K562 (cell line): ENCODE measurements around the gene VSTM1. TPM values are rescaled to one million over a fixed set of nuclear protein-coding genes. Genes with fewer than 3 reads are reported as not detected.
A peak's percentile ranks its signal among the peaks of the same experiment; 100 is the strongest.
"Not testable (repeated sequence)": the region's sequence is repeated elsewhere in the genome, so short reads cannot be mapped to it uniquely, and the experiment has no call there.

ENCODE experiments used
- ATAC-seq: fragments of 200-7000 bp; cut with Tn5 transposase; 3 replicates; pipeline ENCODE4 v1.9.1; 2020; ENCODE audit warnings: moderate library complexity
- BruUV-seq: library from RNA; stranded (reverse); fragments of 400-500 nt; replicated peaks from 2 replicates; lab custom pipeline; 2021; lab: Mats Ljungman, UMichigan
- CTCF ChIA-PET: fragments of 300-600 bp; formaldehyde crosslinking; extraction: SDS; loops from one replicate; lab custom pipeline; 2021; ENCODE audit warnings: low intra/inter-chr PET ratio; lab: Yijun Ruan, JAX
- POLR2A ChIA-PET: fragments of 300-600, 350-650 bp; sonication (Branson Sonifier 250); formaldehyde crosslinking; extraction: SDS; loops from one replicate; lab custom pipeline; 2021; ENCODE audit warnings: antibody characterized with exemption, inconsistent platforms; lab: Yijun Ruan, JAX
- DNase-seq, 4 experiments: peaks; one replicate each; pipeline versions ENCODE4 v3.0.0 to v3.0.0-alpha.2; 2011 to 2018; ENCODE audit warnings: low spot score in 3 of 4, mixed read lengths in 3 of 4; ENCODE audit errors: extremely low read depth in 1 of 4
- FAIRE-seq: peaks from 2 replicates; lab custom pipeline; 2011; peaks lifted over from hg19 to GRCh38; lab: Jason Lieb, UNC
- H2AFZ ChIP-seq: 2 replicates; pipeline ENCODE4 v1.6.0; 2011; ENCODE audit warnings: low read depth, low read length, control low read depth, inconsistent platforms
- H3K27ac ChIP-seq: fragments of 200-600 bp; 3 replicates; pipeline ENCODE4 v1.8.0; 2011; ENCODE audit warnings: low read depth, mild to moderate bottlenecking, control low read depth, inconsistent platforms, low read length, moderate library complexity, mixed read lengths; ENCODE audit errors: extremely low read depth
- H3K27me3 ChIP-seq, 2 experiments: fragments of 300-600 bp in 1 of 2; 2 replicates in 1 of 2; 3 replicates in 1 of 2; pipeline versions ENCODE4 v1.6.0 to v1.8.0; 2011; ENCODE audit warnings: inconsistent platforms in 2 of 2, low read length in 2 of 2, mild to moderate bottlenecking in 1 of 2, mixed read lengths in 1 of 2, moderate library complexity in 1 of 2; ENCODE audit not compliant: control insufficient read depth in 2 of 2, insufficient read depth in 2 of 2
- H3K36me3 ChIP-seq: fragments of 300-600 bp; 3 replicates; pipeline ENCODE4 v1.8.0; 2011; ENCODE audit warnings: mild to moderate bottlenecking, low read length, inconsistent platforms; ENCODE audit not compliant: control insufficient read depth, insufficient read depth
- H3K4me1 ChIP-seq, 2 experiments: fragments of 200-600 bp in 1 of 2; replicated peaks in 1 of 2; 2 replicates in 1 of 2; 3 replicates in 1 of 2; pipeline versions ENCODE4 v1.5.1 to v1.8.0; 2011; ENCODE audit warnings: inconsistent platforms in 2 of 2, low read length in 2 of 2, mild to moderate bottlenecking in 1 of 2, mixed read lengths in 1 of 2, moderate library complexity in 1 of 2; ENCODE audit not compliant: control insufficient read depth in 2 of 2, insufficient read depth in 2 of 2
- H3K4me2 ChIP-seq: 2 replicates; pipeline ENCODE4 v1.6.1; 2011; ENCODE audit warnings: low read length, control low read depth, inconsistent platforms, mixed read lengths; ENCODE audit not compliant: insufficient read depth
- H3K4me3 ChIP-seq: fragments of 200-600 bp; sonication (generic), shearing (Covaris generic); 2 replicates; pipeline ENCODE4 v1.5.1; 2016; ENCODE audit warnings: control low read depth, inconsistent platforms
- H3K79me2 ChIP-seq: fragments of 200-600 bp; 3 replicates; pipeline ENCODE4 v1.8.0; 2011; ENCODE audit warnings: low read length, inconsistent platforms; ENCODE audit not compliant: control insufficient read depth, insufficient read depth
- H3K9ac ChIP-seq, 2 experiments: 2 replicates each; pipeline versions ENCODE4 v1.6.0 to v1.6.1; 2011; ENCODE audit warnings: low read depth in 2 of 2, low read length in 2 of 2, control low read depth in 1 of 2, inconsistent platforms in 1 of 2, mild to moderate bottlenecking in 1 of 2, mixed read lengths in 1 of 2; ENCODE audit not compliant: insufficient read depth in 1 of 2
- H3K9me1 ChIP-seq: one replicate; pipeline ENCODE4 v1.6.0; 2011; ENCODE audit warnings: inconsistent platforms, mild to moderate bottlenecking, low read length, moderate library complexity; ENCODE audit not compliant: control insufficient read depth, insufficient read depth
- H3K9me3 ChIP-seq: replicated peaks from 2 replicates; pipeline ENCODE4 v1.5.1; 2011; ENCODE audit warnings: low read depth, low read length, inconsistent platforms; ENCODE audit not compliant: control insufficient read depth, insufficient read depth
- H4K20me1 ChIP-seq: replicated peaks from 2 replicates; pipeline ENCODE4 v1.6.1; 2011; ENCODE audit warnings: low read length, inconsistent platforms, mixed read lengths; ENCODE audit not compliant: control insufficient read depth, insufficient read depth
- CTBP1 ChIP-seq: fragments of 450-650 bp; IDR thresholded peaks from 2 replicates; pipeline ENCODE4 v1.6.1; 2016; ENCODE audit warnings: borderline replicate concordance
- EP300 ChIP-seq: IDR thresholded peaks from 2 replicates; pipeline ENCODE4 v1.6.1; 2012; ENCODE audit warnings: low read length, improper control_type of control experiment
- ETV6 ChIP-seq, 3 experiments: fragments of 150-350 bp in 1 of 3; sonication (generic) in 1 of 3; formaldehyde crosslinking in 1 of 3; IDR thresholded peaks; 2 replicates each; pipeline versions ENCODE4 v1.6.1 to v1.8.0; 2014 to 2022; ENCODE audit warnings: borderline replicate concordance in 2 of 3, low read depth in 2 of 3, antibody characterized with exemption in 1 of 3, low read length in 1 of 3, mild to moderate bottlenecking in 1 of 3, missing genetic modification reagents in 1 of 3
- GATAD2A ChIP-seq: fragments of 450-650 bp; IDR thresholded peaks from 2 replicates; pipeline ENCODE4 v1.6.1; 2017
- JUN ChIP-seq, 2 experiments: sonication (generic) in 1 of 2; formaldehyde crosslinking in 1 of 2; IDR thresholded peaks; 2 replicates each; pipeline versions ENCODE4 v1.6.1 to v1.8.0; 2012 to 2022; ENCODE audit warnings: borderline replicate concordance in 2 of 2, mild to moderate bottlenecking in 2 of 2, improper control_type of control experiment in 1 of 2, low read depth in 1 of 2, low read length in 1 of 2, missing genetic modification reagents in 1 of 2
- L3MBTL2 ChIP-seq: fragments of 450-650 bp; IDR thresholded peaks from 2 replicates; pipeline ENCODE4 v1.6.1; 2016; ENCODE audit warnings: mild to moderate bottlenecking, moderate library complexity
- OTX1 ChIP-seq: fragments of 450-650 bp; formaldehyde crosslinking; IDR thresholded peaks from 2 replicates; pipeline ENCODE4 v1.4.0; 2022; ENCODE audit warnings: mild to moderate bottlenecking
- RFX1 ChIP-seq: fragments of 450-650 bp; IDR thresholded peaks from 2 replicates; pipeline ENCODE4 v1.6.1; 2016; ENCODE audit warnings: mild to moderate bottlenecking, moderate library complexity
- TGIF2 ChIP-seq: sonication (generic); formaldehyde crosslinking; IDR thresholded peaks from 2 replicates; pipeline ENCODE4 v1.8.1; 2022; ENCODE audit warnings: mild to moderate bottlenecking, missing genetic modification reagents, moderate library complexity
- WGBS: fragments of 100-300 bp; shearing (Covaris generic); methylation state at CpG from one replicate; pipeline ENCODE4 v1.1.6; 2016; ENCODE audit warnings: low coverage, mixed read lengths; ENCODE audit not compliant: insufficient coverage; ENCODE audit errors: missing lambda C conversion rate; 5-methylcytosine and 5-hydroxymethylcytosine counted together
- in situ Hi-C: fragments of 300-500 bp; cut with MboI; formaldehyde crosslinking; loops from 4 replicates; pipeline ENCODE4 v1.15.0; 2018; ENCODE audit warnings: inconsistent platforms, mixed read lengths
- intact Hi-C: fragments of 100-400 bp; cut with micrococcal nuclease; formaldehyde crosslinking; loops from 2 replicates; pipeline ENCODE4 v1.14.2; 2022
- polyA plus RNA-seq, 8 experiments: library from polyadenylated mRNA; depleted of rRNA in 4 of 8; stranded (reverse) in 5 of 8; unstranded in 3 of 8; fragments of >200 nt; fragmentation: Nextera tagmentation in 2 of 8; fragmentation: Illumina TruSeq in 1 of 8; extraction: Ambion mirVana in 2 of 8; extraction: Trizol in 1 of 8; gene quantifications; 2 replicates each; pipeline versions ENCODE4 v1.2.1 to v1.2.3, GENCODE V29; 2011 to 2014; ENCODE audit warnings: inconsistent platforms in 1 of 8, missing spikeins in 1 of 8
- total RNA-seq, 7 experiments: library from RNA; depleted of rRNA in 6 of 7; stranded (reverse); fragments of >200 nt in 6 of 7; fragmentation: Illumina TruSeq in 2 of 7; extraction: Trizol in 2 of 7; gene quantifications; 2 replicates each; pipeline versions ENCODE4 v1.2.1 to v1.2.3, GENCODE V29; 2011 to 2021; ENCODE audit warnings: low replicate concordance in 1 of 7
- TF ChIP-seq, protein P1 (sequence below), 2 experiments: fragments of 450-650 bp in 1 of 2; IDR thresholded peaks; 2 replicates each; pipeline ENCODE4 v1.6.1; 2011 to 2017; ENCODE audit warnings: low read depth in 2 of 2, antibody characterized with exemption in 1 of 2, borderline replicate concordance in 1 of 2, low read length in 1 of 2, mild to moderate bottlenecking in 1 of 2, mixed read lengths in 1 of 2; ENCODE audit not compliant: control insufficient read depth in 1 of 2
- TF ChIP-seq, protein P2 (sequence below): sonication (generic); formaldehyde crosslinking; IDR thresholded peaks from 2 replicates; pipeline ENCODE4 v1.9.0; 2022; ENCODE audit warnings: mild to moderate bottlenecking, missing genetic modification reagents
- TF ChIP-seq, protein P3 (sequence below): sonication (generic); formaldehyde crosslinking; IDR thresholded peaks from 2 replicates; pipeline ENCODE4 v1.8.1; 2022; ENCODE audit warnings: missing genetic modification reagents

The VSTM1 gene
- total and polyA plus RNA-seq, 9 of the 15 experiments (the other 6 are each of a cell fraction or from before 2014, with no cell fraction given): not detected

DNA sequence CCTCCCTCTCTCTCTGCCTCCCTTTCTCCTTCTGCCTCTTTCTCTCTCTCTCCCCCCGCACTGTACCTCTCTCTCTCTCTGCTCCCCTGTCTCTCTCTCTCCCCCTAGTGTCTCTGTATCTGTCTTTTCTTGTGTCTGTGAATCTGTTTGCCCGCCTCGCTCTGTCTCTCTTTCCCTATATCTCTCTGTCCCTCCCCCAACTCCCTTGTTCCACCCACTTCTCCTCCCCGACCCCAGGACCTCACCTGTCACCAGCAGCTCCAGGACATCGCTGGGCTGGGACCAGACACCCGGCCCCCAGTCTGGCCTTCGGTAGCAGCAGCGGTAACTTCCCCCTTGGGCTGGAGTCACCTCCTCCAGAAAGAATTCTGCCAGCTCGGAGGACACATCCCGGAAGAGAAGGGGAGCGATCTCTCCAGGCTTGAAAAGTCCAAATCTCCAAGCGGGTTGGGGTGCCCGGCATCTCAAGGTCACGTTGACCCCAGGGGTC, 33.0 kb upstream of the VSTM1 start (continued):
- TF ChIP-seq OTX1 (CRISPR knock-in tag) (peak; percentile 66; the same call in 1 of the 2 replicates), RFX1 (no peak), EP300 (no peak)
- TF ChIP-seq, protein P1, sequence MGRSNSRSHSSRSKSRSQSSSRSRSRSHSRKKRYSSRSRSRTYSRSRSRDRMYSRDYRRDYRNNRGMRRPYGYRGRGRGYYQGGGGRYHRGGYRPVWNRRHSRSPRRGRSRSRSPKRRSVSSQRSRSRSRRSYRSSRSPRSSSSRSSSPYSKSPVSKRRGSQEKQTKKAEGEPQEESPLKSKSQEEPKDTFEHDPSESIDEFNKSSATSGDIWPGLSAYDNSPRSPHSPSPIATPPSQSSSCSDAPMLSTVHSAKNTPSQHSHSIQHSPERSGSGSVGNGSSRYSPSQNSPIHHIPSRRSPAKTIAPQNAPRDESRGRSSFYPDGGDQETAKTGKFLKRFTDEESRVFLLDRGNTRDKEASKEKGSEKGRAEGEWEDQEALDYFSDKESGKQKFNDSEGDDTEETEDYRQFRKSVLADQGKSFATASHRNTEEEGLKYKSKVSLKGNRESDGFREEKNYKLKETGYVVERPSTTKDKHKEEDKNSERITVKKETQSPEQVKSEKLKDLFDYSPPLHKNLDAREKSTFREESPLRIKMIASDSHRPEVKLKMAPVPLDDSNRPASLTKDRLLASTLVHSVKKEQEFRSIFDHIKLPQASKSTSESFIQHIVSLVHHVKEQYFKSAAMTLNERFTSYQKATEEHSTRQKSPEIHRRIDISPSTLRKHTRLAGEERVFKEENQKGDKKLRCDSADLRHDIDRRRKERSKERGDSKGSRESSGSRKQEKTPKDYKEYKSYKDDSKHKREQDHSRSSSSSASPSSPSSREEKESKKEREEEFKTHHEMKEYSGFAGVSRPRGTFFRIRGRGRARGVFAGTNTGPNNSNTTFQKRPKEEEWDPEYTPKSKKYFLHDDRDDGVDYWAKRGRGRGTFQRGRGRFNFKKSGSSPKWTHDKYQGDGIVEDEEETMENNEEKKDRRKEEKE (IDR thresholded peaks at IDR 0.05; ENCODE audit: borderline replicate concordance in 1 of 2, control insufficient read depth in 1 of 2, low read depth in 2 of 2, low read length in 1 of 2): no peak
- TF ChIP-seq, all 486 proteins: peak for 46

DNA sequence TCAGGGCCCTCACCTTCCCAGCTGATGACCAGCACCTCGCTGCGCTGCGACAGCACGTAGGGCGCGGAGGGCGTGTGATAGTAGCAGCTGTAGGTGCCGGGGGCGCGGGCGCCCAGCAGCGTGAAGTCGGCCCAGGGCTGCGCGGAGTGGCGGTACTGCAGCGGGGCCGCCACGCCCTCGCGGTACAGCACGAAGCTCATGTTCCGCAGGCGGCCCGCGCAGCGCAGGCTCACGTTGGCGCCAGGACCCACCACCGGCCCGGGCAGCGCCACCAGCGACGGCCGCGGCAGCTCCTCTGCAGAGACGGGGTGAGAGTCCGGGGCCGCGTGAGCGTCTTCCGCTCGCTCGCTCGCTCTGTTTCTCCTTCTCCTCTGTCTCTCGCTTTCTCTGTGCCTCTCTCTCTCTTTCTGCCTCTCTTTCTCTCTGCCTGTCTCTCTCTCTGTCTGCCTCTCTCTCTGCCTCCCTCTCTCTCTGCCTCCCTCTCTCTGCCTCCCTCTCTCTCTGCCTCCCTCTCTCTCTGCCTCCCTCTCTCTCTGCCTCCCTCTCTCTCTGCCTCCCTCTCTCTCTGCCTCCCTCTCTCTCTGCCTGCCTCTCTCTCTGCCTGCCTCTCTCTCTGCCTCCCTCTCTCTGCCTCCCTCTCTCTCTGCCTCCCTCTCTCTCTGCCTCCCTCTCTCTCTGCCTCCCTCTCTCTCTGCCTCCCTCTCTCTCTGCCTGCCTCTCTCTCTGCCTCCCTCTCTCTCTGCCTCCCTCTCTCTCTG, 32.3 kb upstream of the VSTM1 start:
- not testable (repeated sequence) for FAIRE-seq; BruUV-seq; TF ChIP-seq JUN (IDR thresholded peaks at IDR 0.05; ENCODE audit: borderline replicate concordance, low read depth, low read length); ETV6 (IDR thresholded peaks at IDR 0.05; ENCODE audit: borderline replicate concordance in 1 of 2, low read depth in 2 of 2, low read length in 1 of 2)
- TF ChIP-seq GATAD2A (0 out of 2 replicates have a peak, but pooled peaks have one; percentile 31), JUN (CRISPR knock-in tag; IDR thresholded peaks at IDR 0.05; ENCODE audit: borderline replicate concordance) (peak; percentile 63; the same call in 1 of the 2 replicates), TGIF2 (CRISPR knock-in tag) (peak; percentile 92; the same call in 1 of the 2 replicates), CTBP1 (peak; percentile 48; the same call in 1 of the 2 replicates), L3MBTL2 (peak; percentile 98), ETV6 (CRISPR knock-in tag; IDR thresholded peaks at IDR 0.05; ENCODE audit: borderline replicate concordance) (peak; percentile 88; the same call in 1 of the 2 replicates)
- TF ChIP-seq, protein P2, sequence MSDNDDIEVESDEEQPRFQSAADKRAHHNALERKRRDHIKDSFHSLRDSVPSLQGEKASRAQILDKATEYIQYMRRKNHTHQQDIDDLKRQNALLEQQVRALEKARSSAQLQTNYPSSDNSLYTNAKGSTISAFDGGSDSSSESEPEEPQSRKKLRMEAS (CRISPR knock-in tag): peak; percentile 98
- TF ChIP-seq, protein P3, sequence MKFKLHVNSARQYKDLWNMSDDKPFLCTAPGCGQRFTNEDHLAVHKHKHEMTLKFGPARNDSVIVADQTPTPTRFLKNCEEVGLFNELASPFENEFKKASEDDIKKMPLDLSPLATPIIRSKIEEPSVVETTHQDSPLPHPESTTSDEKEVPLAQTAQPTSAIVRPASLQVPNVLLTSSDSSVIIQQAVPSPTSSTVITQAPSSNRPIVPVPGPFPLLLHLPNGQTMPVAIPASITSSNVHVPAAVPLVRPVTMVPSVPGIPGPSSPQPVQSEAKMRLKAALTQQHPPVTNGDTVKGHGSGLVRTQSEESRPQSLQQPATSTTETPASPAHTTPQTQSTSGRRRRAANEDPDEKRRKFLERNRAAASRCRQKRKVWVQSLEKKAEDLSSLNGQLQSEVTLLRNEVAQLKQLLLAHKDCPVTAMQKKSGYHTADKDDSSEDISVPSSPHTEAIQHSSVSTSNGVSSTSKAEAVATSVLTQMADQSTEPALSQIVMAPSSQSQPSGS (CRISPR knock-in tag): peak; percentile 66; the same call in 1 of the 2 replicates

More for the DNA sequence above, 32.3 kb upstream of the VSTM1 start:
- peak overlapping the region; percentile 34 to 84; a peak in 3 of 4 replicates for H3K9ac ChIP-seq
- H3K9me1 ChIP-seq, H3K9me3 ChIP-seq, H4K20me1 ChIP-seq, H3K79me2 ChIP-seq, H3K36me3 ChIP-seq, H3K27ac ChIP-seq, CTCF ChIA-PET, in situ Hi-C loops, intact Hi-C loops, H3K27me3 ChIP-seq: not testable (repeated sequence)
- DNase-seq (peak; percentile 50 to 70 (median 62)), ATAC-seq (peak; percentile 80)
- H2AFZ ChIP-seq: peak overlapping the region; percentile 68
- peaks cover 0 to 24% of the 10 kb centered on the region in 2 experiments; a peak in 3 of 5 replicates for H3K4me1 ChIP-seq
- WGBS: 3% methylated on average over 28 of the region's 46 CpGs
- peak overlapping the region; percentile 16 for H3K4me3 ChIP-seq
- POLR2A ChIA-PET: interaction anchor here (1.4 to 1.7 kb wide), 2 partner anchors 19 to 112 kb away, joined by 4 to 5 read pairs; partner anchors contain the start of genes PRPF31 and TFPT
- peak overlapping the region; percentile 62 for H3K4me2 ChIP-seq
